GM12878 (cell line): ENCODE measurements around the gene MRPS14. TPM values are rescaled to one million over a fixed set of nuclear protein-coding genes. Genes with fewer than 3 reads are reported as not detected.

ENCODE experiments used
- ATAC-seq: fragments of 200-7000 bp; cut with Tn5 transposase; 3 replicates; pipeline ENCODE4 v1.9.1; 2020; ENCODE audit warnings: mild to moderate bottlenecking, moderate library complexity
- BruUV-seq: library from RNA; stranded (reverse); fragments of 400-500 nt; replicated peaks from 2 replicates; lab custom pipeline; 2021; lab: Mats Ljungman, UMichigan
- CTCF ChIA-PET: fragments of 300-600 bp; sonication (Branson Sonifier 250); formaldehyde crosslinking; extraction: SDS; loops from one replicate; lab custom pipeline; 2021; ENCODE audit warnings: inconsistent platforms; lab: Yijun Ruan, JAX
- POLR2A ChIA-PET: fragments of 350-600 bp; formaldehyde crosslinking; extraction: SDS; loops from one replicate; lab custom pipeline; 2021; ENCODE audit warnings: inconsistent platforms; lab: Charles Lee
- RAD21 ChIA-PET: fragments of 300-600 bp; sonication (Branson Sonifier 250); formaldehyde crosslinking; loops from one replicate; lab custom pipeline; 2023; ENCODE audit warnings: antibody characterized with exemption; ENCODE audit not compliant: unreplicated experiment; lab: Charles Lee
- SMC1A ChIA-PET: fragments of 300-600 bp; sonication (Branson Sonifier 250); formaldehyde crosslinking; loops from one replicate; lab custom pipeline; 2023; ENCODE audit not compliant: unreplicated experiment, uncharacterized antibody; lab: Charles Lee
- DNase-seq: peaks from one replicate; pipeline ENCODE4 v3.0.0-alpha.2; 2011; ENCODE audit warnings: low read depth, low spot score
- FAIRE-seq: peaks from 3 replicates; lab custom pipeline; 2011; peaks lifted over from hg19 to GRCh38; lab: Jason Lieb, UNC
- H2AFZ ChIP-seq: 2 replicates; pipeline ENCODE4 v1.6.0; 2011; ENCODE audit warnings: low read depth, low read length, control low read depth; ENCODE audit not compliant: control insufficient read depth
- H3K27ac ChIP-seq: 2 replicates; pipeline ENCODE4 v1.5.1; 2011; ENCODE audit warnings: control low read depth; ENCODE audit not compliant: control insufficient read depth, insufficient read depth
- H3K27me3 ChIP-seq, 2 experiments: replicated peaks in 1 of 2; 2 replicates each; pipeline versions ENCODE4 v1.6.0 to v1.6.1; 2011; ENCODE audit warnings: low read length in 1 of 2; ENCODE audit not compliant: control insufficient read depth in 2 of 2, insufficient read depth in 2 of 2
- H3K36me3 ChIP-seq, 2 experiments: 2 replicates each; pipeline ENCODE4 v1.5.1; 2011; ENCODE audit warnings: low read length in 1 of 2; ENCODE audit not compliant: control insufficient read depth in 2 of 2, insufficient read depth in 2 of 2
- H3K4me1 ChIP-seq: 2 replicates; pipeline ENCODE4 v1.6.1; 2011; ENCODE audit warnings: mild to moderate bottlenecking, low read length, moderate library complexity, mixed read lengths; ENCODE audit not compliant: control insufficient read depth, insufficient read depth
- H3K4me2 ChIP-seq: 2 replicates; pipeline ENCODE4 v1.6.0; 2011; ENCODE audit warnings: control low read depth; ENCODE audit not compliant: control insufficient read depth, insufficient read depth
- H3K4me3 ChIP-seq: fragments of 200-600 bp; sonication (generic); 2 replicates; pipeline ENCODE4 v1.5.1; 2016
- H3K79me2 ChIP-seq: 2 replicates; pipeline ENCODE4 v1.6.0; 2011; ENCODE audit warnings: low read length; ENCODE audit not compliant: control insufficient read depth, insufficient read depth
- H3K9ac ChIP-seq: 2 replicates; pipeline ENCODE4 v1.8.0; 2011; ENCODE audit warnings: low read length, control low read depth, mixed read lengths; ENCODE audit not compliant: control insufficient read depth, insufficient read depth
- H3K9me3 ChIP-seq: replicated peaks from 3 replicates; pipeline ENCODE4 v1.5.1; 2011; ENCODE audit warnings: mild to moderate bottlenecking, low read length; ENCODE audit not compliant: control insufficient read depth, insufficient read depth
- H4K20me1 ChIP-seq: 2 replicates; pipeline ENCODE4 v1.6.0; 2011; ENCODE audit not compliant: control insufficient read depth, insufficient read depth
- MYB ChIP-seq: fragments of 150-350 bp; IDR thresholded peaks from 2 replicates; pipeline ENCODE4 v1.6.1; 2014; ENCODE audit warnings: mild to moderate bottlenecking, low read depth, low read length, borderline replicate concordance
- NBN ChIP-seq: fragments of 450-650 bp; IDR thresholded peaks from 2 replicates; pipeline ENCODE4 v1.6.1; 2016
- NR2C1 ChIP-seq: fragments of 450-650 bp; IDR thresholded peaks from 2 replicates; pipeline ENCODE4 v1.6.1; 2017; ENCODE audit warnings: antibody characterized with exemption, mild to moderate bottlenecking, moderate library complexity
- PML ChIP-seq: IDR thresholded peaks from 2 replicates; pipeline ENCODE4 v1.6.1; 2012; ENCODE audit warnings: low read length, inconsistent platforms
- RBBP5 ChIP-seq: fragments of 200-600 bp; sonication (generic); conservative IDR thresholded peaks from 2 replicates; pipeline ENCODE4 v1.6.1; 2016
- SMAD1 ChIP-seq: fragments of 450-650 bp; IDR thresholded peaks from 2 replicates; pipeline ENCODE4 v1.6.1; 2018; ENCODE audit warnings: mild to moderate bottlenecking, low read depth; ENCODE audit not compliant: partially characterized antibody
- SPI1 ChIP-seq: IDR thresholded peaks from 2 replicates; pipeline ENCODE4 v1.6.1; 2011; ENCODE audit warnings: low read depth, mild to moderate bottlenecking, low read length, moderate library complexity, borderline replicate concordance; ENCODE audit not compliant: insufficient read depth
- SREBF1 ChIP-seq: IDR thresholded peaks from 2 replicates; pipeline ENCODE4 v1.6.1; 2012; ENCODE audit warnings: mild to moderate bottlenecking, low read length
- SUZ12 ChIP-seq: fragments of 200-600 bp; sonication (generic); IDR thresholded peaks from one replicate; pipeline ENCODE4 v1.6.1; 2018; ENCODE audit warnings: antibody characterized with exemption, mild to moderate bottlenecking; ENCODE audit not compliant: unreplicated experiment
- TBL1XR1 ChIP-seq: IDR thresholded peaks from 2 replicates; pipeline ENCODE4 v1.6.1; 2012; ENCODE audit warnings: low read depth, low read length, improper control_type of control experiment
- TCF7 ChIP-seq: IDR thresholded peaks from 2 replicates; pipeline ENCODE4 v1.6.1; 2014; ENCODE audit warnings: antibody characterized with exemption, borderline replicate concordance
- USF1 ChIP-seq: IDR thresholded peaks from 2 replicates; pipeline ENCODE4 v1.6.1; 2011; ENCODE audit warnings: borderline replicate concordance, low read depth, mild to moderate bottlenecking, moderate library complexity, mixed read lengths, low read length; ENCODE audit not compliant: insufficient read depth; ENCODE audit errors: extremely low read length
- YY1 ChIP-seq: IDR thresholded peaks from 2 replicates; pipeline ENCODE4 v1.6.1; 2011; ENCODE audit warnings: low read depth, mild to moderate bottlenecking, low read length
- ZSCAN29 ChIP-seq: fragments of 450-650 bp; IDR thresholded peaks from 2 replicates; pipeline ENCODE4 v1.6.1; 2017; ENCODE audit warnings: mild to moderate bottlenecking, moderate library complexity
- WGBS: methylation state at CpG from one replicate; pipeline ENCODE4 v1.1.6; 2016; ENCODE audit warnings: low lambda C conversion rate; ENCODE audit not compliant: insufficient replicate concordance, insufficient coverage; ENCODE audit errors: missing lambda C conversion rate; 5-methylcytosine and 5-hydroxymethylcytosine counted together
- in situ Hi-C: fragments of 300-500 bp; cut with MboI; formaldehyde crosslinking; loops from 9 replicates; pipeline ENCODE4 v1.14.3; 2018; ENCODE audit warnings: mixed read lengths
- intact Hi-C: fragments of 100-400 bp; cut with micrococcal nuclease; formaldehyde crosslinking; loops from one replicate; pipeline ENCODE4 v1.14.2; 2022; ENCODE audit not compliant: unreplicated experiment
- polyA plus RNA-seq, 11 experiments: library from polyadenylated mRNA; depleted of rRNA in 4 of 11; unstranded in 6 of 11; stranded (reverse) in 5 of 11; fragments of >200 nt; fragmentation: Nextera tagmentation in 4 of 11; fragmentation: Illumina TruSeq in 1 of 11; extraction: Ambion mirVana in 4 of 11; extraction: Trizol in 1 of 11; gene quantifications; 1 replicate in 1 of 11; 2 replicates in 10 of 11; pipeline versions ENCODE4 v1.2.1 to v1.2.3, GENCODE V29; 2011 to 2016; ENCODE audit warnings: inconsistent platforms in 2 of 11, missing spikeins in 2 of 11, low read depth in 1 of 11
- total RNA-seq, 4 experiments: library from RNA; depleted of rRNA in 3 of 4; stranded (reverse); fragments of >200 nt in 3 of 4; fragmentation: Illumina TruSeq in 1 of 4; extraction: Trizol in 1 of 4; gene quantifications; 2 replicates each; pipeline versions ENCODE4 v1.2.1 to v1.2.3, GENCODE V29; 2013 to 2021
- TF ChIP-seq, protein P1 (sequence below): IDR thresholded peaks from 2 replicates; pipeline ENCODE4 v1.6.1; 2011; ENCODE audit warnings: borderline replicate concordance, low read depth, mild to moderate bottlenecking, moderate library complexity, low read length; ENCODE audit not compliant: insufficient read depth, poor library complexity, severe bottlenecking

MRPS14 gene
- total and polyA plus RNA-seq, 10 of the 15 experiments (the other 5 are each of a cell fraction or from before 2014, with no cell fraction given), result 31.1 to 224 (median 50.4) TPM

DNA sequence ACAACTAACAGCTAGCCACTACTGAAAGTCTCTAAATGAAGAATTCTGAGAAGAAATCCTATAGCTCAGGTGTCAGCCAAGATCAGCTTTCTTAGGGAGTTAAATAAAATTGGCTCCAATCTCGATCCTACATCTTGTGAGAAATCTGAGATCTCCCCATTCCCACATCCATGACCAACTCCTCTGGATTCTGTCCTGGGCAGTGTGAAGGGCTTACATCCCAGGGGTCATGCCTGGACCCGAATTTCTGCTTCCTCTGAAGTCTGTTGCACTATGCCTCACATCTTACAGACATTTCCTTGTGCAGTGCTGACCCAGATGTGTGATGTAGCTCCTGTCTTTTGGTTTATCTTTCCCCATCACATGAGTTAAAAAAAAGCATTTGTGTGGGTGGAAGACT is 39.6 kb upstream of the MRPS14 start:
- ChIA-PET CTCF (interaction anchor here (1.5 kb wide), 1 partner anchor 62 kb away, joined by 4 read pairs; no protein-coding TSS in a partner anchor), RAD21 (no interaction called here), SMC1A (no interaction called here), POLR2A (interaction anchor here (0.6 kb wide), 1 partner anchor 12 kb away, joined by 5 read pairs; no protein-coding TSS in a partner anchor)
- Histone ChIP-seq H3K9ac (no peak overlapping the region), H3K4me2 (no peak overlapping the region), H3K36me3 (no peaks in the 10 kb centered on the region), H3K79me2 (no peaks in the 10 kb centered on the region), H3K9me3 (no peaks in the 10 kb centered on the region), H3K4me3 (no peak overlapping the region), H3K27ac (no peak overlapping the region), H2AFZ (no peak overlapping the region), H3K4me1 (no peaks in the 10 kb centered on the region), H4K20me1 (no peaks in the 10 kb centered on the region), H3K27me3 (peaks cover 4% of the 10 kb centered on the region in 2 experiments; a peak in 3 of 4 replicates)
- ATAC-seq, result no peak
- BruUV-seq, result no TSS peak
- DNase-seq, result no peak
- TF ChIP-seq, protein P1, sequence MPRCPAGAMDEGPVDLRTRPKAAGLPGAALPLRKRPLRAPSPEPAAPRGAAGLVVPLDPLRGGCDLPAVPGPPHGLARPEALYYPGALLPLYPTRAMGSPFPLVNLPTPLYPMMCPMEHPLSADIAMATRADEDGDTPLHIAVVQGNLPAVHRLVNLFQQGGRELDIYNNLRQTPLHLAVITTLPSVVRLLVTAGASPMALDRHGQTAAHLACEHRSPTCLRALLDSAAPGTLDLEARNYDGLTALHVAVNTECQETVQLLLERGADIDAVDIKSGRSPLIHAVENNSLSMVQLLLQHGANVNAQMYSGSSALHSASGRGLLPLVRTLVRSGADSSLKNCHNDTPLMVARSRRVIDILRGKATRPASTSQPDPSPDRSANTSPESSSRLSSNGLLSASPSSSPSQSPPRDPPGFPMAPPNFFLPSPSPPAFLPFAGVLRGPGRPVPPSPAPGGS, result no peak
- TF ChIP-seq TCF7 (no peak), SPI1 (no peak), SMAD1 (no peak), YY1 (no peak), ZSCAN29 (no peak), TBL1XR1 (no peak), MYB (no peak), RBBP5 (no peak), NR2C1 (no peak), SUZ12 (no peak), USF1 (no peak), SREBF1 (no peak), NBN (no peak), PML (no peak)
- WGBS, result 4% methylated on average over 2 of the region's 2 CpGs
- intact Hi-C loops, result no loop called here
- FAIRE-seq, result no peak
- in situ Hi-C loops, result no loop called here
